ENCODE measurements around the gene C17orf58.
"Not testable (repeated sequence)": the region's sequence is repeated elsewhere in the genome, so short reads cannot be mapped to it uniquely, and the experiment has no call there.

The C17orf58 gene

DNA sequence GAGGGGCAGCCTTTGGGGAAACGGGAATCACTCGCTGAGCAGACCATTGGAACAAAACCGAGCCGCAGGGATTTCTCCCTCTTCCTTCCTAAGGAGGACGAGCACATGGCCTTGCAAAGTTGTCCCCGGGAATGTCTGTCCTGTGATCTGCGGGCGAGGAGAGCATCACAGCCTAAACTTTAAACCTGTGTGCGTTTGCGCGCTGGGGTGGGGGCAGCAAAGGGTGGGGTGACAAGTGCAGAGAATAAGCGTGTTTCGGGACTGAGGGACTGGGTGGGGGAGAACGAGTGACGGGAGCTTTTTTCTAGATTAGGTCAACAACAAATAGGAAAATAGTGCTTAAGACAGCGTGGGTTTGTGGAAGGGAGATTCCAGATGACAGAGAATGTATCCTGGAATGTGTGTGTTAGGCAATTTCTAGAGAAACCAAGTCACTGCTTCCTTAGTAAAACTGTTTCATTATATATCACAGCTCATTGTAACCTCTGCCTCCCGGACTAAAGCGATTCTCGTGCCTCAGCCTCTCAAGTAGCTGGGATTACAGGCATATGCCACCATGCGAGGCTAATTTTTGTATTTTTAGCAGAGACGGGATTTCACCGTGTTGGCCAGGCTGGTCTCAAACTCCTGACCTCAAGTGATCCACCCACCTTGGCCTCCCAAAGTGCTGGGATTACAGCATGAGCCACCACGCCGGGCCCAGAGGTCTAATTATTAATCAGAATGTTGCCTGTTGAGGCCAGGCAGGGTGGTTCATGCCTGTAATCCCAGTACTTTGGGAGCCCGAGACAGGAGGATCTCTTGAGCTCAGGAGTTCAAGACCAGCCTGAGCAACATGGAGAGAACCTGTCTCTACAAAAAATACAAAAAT, at the start of gene C17orf58:
TSS of gene C17orf58 (minus strand) at position 169 of the 871 bp plus-strand sequence. CDS start 271 bp downstream, outside the sequence.
- DNase-seq (ENCODE audit: low spot score), result not testable (repeated sequence)

DNA sequence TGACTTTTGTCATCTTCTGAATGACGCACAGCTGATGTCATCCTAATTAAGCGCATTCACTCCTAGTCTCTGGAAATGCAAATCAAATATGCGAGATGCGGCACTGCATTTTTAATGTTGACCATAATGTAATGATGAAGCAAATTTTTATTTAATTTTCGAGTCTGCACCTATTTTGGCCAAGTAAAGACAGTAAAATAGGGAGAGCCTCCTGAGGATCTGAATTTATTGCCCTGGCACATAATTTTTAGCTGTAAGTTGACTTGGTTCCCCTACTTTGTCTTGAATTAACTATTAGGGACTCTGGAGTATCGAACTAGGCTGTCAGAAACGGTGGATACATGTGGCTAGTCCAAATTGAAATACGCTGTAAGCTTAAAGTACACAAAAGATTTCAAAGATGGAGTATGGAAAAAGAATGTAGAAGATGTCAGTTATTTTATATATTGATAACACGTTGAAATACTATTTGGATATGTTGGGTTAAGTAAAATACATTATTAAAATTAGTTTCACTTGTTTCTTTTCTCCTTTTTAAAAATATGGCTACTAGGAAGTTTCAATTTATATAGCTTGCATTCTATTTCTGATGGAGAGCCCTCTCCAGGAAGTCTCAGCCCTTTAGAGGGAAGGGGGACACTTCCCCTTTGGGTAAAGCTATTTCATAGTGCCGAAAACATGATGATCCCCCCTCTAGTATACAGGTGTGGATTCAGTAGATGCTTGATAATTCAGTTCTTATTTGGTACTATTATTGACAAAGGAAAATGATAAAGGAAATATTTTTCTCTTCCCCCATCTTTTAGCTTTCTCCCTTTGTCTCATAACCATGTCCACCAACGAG, 40.3 kb upstream of the C17orf58 start:
- no peak for DNase-seq (ENCODE audit: low spot score)

DNA sequence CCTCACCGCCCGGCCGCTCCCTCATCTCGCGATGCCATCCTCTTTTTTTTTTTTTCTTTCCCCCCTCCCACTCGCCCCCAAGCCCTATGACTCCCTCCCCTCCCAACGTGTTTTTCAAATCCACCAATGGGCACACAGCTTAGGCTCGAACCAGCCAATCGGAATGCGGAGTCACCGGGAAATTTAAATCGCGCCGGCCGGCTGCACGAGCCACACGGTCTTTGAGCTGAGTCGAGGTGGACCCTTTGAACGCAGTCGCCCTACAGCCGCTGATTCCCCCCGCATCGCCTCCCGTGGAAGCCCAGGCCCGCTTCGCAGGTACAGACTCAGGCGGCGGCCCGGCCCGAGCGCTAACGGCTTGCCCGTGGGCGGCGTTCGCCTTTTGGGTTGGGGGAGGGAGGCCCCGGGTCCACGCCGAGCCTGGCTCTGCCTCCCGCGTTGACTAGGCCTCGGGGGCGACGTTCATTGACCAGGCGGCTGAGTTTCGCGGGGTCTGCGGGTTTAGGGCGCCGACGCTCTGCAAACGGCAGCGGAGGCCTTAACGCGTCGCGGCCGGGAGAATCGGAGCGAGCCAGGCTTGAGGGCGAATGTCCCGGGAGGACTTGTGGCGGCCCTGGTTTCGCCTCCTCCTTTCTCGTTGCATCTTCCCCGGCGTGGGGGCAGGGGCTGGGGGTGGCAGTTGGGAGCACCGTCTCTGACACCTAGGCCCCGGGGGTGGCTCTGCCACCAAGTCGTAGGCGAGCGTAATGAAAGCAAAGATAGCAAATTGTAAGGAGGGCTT, 39.4 kb upstream of the C17orf58 start, which contains the start of gene KPNA2:
TSS of gene KPNA2 (plus strand) at position 213 of the 781 bp plus-strand sequence. CDS start 1,398 bp downstream, outside the sequence.
- DNase-seq (ENCODE audit: low spot score), result peak; percentile 99

DNA sequence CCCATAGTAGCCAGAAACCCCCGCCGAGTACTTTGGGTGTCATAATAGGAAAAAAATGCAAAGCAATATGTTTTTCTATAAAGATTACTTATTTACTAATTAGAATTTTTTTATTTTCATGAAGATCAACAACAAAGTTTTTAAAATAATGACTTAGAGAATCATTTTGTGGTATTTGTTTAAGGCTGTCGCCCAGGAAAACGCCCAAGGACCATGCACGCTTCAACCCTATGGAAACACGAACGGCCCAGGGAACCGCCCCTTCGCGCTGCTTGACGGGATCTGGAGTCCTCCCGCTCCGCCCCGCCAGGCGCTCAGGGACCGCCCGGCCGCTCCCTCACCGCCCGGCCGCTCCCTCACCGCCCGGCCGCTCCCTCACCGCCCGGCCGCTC, 38.9 kb upstream of the C17orf58 start:
- no peak for DNase-seq (ENCODE audit: low spot score)

DNA sequence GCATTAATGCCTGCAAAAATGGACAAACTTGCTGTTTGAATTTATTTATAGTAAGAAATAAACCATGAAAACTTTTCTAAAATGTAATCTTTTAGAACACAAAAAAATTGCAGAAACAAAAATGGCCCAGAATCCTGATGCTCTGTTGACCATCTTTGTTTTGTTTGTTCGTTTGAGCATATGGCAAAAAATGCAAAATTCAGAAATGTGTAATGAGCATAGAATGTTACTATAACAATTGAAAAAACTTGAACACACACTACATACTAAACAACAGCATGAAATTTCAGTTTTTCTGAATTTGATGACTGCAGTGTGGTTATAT, 38.1 kb upstream of the C17orf58 start:
- DNase-seq (ENCODE audit: low spot score), result no peak

DNA sequence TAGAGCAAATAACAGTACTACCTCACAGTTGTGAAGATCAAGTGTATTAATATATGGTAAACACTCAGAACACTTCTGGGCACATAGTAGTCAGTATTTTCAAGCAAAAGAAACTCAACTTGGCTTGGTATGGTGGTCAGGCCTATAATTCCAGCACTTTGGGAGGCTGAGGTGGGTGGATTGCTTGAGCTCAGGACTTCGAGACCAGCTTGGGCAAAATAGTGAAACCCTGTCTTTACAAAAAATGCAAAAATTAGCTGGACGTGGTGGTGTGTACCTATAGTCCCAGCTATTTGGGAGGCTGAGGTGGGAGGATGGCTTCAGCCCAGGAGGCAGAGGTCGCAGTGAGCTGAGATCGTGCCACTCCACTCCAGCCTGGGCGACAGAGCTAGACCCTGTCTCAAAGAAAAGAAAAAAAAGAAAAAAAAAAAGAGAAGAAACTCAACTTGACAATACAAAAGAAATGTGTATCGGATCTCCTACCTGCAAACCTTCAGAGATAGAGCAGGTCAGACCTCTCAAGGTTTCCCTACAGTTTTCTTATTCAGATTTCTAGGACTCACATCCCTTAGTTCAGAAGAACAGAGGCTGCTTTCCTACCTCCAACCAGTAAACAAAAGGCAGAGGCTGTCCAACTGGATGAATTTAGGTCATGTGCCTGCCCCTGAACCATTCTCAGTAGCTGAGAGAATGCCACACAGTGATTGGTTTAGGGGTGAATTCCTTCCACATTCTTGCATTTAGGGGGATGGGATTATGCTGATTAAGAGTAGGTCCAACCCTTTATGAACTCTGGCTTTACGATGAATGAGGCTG, 37.6 kb upstream of the C17orf58 start:
- DNase-seq (ENCODE audit: low spot score), result peak; percentile 47

DNA sequence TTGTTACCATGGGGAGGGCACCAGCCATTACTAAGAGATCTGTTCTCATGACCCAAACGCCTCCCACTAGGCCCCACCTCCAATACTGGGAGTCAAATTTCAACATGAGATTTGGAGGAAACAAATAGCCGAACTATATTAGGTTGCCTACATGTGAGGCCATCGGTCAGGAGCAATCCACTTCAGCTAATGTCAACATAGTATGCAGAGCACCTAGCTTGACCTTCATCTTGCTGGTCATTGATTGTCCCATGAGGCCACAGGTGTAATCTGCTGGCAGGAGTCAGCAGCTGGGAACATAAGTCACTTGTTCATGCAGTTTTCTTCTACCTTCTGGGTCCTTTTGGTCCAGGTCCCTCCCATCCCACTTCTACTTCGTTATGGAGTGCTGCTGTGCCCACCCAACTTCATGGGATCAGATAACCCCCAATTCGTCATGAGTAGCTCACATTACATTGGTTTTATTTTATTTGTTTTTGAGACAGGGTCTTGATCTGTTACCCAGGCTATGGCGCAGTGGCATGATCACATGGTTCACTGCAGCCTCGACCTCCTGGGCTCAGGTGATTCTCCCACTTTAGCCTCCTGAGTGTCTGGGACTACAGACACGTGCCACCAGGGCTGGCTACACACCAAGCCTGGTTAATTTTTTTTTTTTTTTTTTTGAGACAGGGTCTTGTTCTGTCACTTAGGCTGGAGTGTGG, 33.4 kb upstream of the C17orf58 start:
- DNase-seq (ENCODE audit: low spot score), result no peak

DNA sequence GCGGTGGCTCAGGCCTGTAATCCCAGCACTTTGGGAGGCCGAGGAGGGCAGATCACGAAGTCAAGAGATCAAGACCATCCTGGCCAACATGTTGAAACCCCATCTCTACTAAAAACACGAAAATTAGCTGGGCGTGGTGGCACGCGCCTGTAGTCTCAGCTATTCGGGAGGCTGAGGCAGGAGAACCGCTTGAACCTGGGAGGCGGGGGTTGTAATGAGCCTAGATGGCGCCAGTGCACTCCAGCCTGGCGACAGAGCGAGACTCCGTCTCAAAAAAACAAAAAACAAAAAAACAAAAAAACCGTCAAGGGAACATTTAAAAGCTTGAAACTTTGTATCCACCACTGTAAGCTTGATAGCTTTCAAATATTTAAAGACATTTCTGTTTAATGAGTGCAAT, 26.3 kb upstream of the C17orf58 start:
- DNase-seq (ENCODE audit: low spot score), result not testable (repeated sequence)

DNA sequence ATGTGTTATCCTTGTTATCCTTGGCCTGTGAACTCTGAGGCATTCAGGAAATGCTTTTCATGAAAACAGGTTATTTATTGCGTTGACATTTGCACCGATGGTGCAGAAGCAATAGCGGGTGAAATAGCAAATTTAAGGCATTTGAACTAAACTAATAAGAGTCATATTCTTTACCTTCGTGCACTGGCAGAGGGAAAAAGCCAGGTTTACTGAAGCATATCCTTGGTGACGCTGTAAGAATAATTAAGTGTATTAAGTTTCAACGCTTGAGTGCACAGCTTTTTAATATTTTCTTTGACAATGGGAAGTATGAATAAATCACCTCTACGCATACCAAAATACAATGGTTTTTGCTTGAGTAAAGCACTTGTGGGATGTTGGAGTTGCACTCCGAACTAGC, 25.7 kb upstream of the C17orf58 start:
- no peak for DNase-seq (ENCODE audit: low spot score)

DNA sequence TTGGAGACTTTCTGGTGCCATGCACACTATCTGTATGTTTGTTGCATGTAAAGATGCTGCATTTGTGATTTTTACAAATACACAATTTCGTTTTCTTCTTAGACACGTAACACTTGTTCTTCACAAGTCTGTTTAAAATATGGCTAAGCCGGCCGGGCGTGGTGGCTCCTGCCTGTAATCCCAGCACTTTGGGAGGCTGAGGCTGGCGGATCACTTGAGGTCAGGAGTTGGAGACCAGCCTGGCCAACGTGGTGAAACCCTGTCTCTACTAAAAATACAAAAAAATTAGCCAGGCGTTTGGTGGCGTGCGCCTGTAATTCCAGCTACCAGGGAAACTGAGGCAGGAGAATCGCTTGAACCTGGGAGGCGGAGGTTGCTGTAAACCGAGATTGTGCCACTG, 24.5 kb upstream of the C17orf58 start:
- DNase-seq (ENCODE audit: low spot score), result not testable (repeated sequence)

DNA sequence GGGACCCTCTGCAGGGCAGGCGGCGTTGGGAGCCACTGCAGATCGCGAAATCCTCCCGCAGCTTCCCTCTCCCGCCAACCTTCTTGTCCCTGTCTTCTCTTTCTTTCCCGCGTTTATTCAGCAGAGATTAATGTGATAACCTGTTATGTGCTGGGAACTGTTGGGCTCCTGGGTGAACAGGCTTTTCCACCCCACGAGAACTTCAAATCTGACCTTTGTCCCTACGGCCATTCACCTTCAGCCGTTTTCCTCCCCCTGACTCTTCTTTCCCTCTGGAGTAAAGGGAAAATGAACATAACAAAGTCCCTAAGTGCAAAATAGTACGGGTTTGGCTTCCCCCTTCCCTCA, 24.1 kb upstream of the C17orf58 start:
- no peak for DNase-seq (ENCODE audit: low spot score)

DNA sequence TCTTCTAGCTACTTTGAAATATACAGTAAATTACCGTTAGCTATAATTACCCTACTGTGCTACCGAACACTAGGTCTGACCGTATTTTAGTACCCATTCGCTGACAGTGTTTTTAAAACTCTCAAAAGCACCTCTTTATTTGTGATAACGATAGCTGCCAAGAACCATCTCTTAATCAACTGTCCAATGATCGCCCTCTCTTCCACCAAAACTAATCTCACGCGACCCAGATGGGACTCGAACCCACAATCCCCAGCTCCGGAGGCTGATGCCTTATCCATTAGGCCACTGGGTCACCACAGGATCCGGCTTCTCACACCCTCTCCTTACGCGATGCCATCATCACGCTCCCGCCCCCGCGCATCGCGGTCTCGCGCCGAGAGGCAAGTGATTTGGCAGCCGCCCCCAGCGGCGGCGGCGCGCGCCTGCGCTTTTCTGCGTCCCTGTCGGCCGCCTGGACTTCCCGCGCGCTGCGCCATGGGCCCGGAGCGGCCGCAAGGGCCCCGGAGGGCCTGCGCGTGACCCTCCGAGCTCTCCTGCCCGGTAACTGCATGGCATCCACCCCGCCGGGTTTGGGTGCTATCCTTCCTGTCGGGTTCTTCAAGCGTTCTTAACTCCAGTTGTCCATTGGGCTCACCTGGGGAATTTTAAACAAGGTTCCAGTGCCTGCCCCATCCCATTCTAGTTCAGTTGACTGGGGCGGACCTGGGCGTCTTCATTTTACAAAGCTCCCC, 23.6 kb upstream of the C17orf58 start:
- DNase-seq (ENCODE audit: low spot score), result peak; percentile 97

DNA sequence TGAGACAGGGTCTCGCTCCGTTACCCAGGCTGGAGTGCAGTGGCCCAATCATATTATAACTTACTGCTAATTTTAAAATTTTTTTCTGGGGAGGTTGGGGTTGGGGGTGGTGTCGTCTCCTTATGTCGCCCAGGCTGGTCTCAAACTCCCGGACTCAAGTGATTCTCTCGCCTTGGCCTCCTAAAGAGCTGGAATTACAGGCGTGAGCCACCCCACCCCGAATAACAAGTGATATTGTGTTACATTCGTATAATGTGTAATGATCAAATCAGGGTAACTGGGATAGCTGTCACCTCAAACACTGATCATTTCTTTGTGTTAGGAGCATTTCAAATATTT, 23.0 kb upstream of the C17orf58 start:
- DNase-seq (ENCODE audit: low spot score), result no peak

DNA sequence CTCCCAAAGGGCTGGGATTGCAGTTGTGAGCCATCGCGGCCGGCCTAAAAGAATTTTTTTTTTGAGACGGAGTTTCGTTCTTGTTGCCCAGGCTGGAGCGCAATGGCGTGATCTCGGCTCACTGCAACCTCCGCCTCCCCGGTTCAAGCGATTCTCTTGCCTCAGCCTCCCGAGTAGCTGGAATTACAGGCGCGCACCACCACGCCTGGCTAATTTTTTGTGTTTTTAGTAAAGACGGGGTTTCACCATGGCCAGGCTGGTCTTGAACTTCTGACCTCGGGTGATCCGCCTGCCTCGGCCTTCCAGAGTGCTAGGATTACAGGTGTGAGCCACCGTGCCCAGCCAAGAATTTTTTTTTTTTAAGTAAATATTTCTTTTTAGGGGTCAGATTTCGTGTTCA, 22.2 kb upstream of the C17orf58 start:
- DNase-seq (ENCODE audit: low spot score), result not testable (repeated sequence)

DNA sequence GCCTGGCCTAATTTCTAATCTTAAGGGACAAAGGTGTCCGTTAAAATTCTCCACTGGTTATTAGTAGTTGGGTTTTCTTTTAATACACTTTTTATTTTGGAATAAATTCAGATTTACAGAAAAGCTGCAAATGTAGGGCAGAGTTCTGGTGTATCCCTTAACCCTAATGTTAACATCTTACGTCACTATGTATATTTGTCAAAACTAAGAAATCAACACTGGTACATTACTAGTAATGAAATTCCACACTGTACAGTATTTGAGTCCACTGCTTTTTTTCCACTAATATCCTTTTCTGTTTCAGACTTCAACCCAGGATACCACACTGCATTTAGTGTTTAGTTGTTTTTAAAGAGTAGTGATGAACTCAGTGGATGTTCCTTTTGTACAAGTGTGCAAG, 20.6 kb upstream of the C17orf58 start:
- DNase-seq (ENCODE audit: low spot score), result no peak

DNA sequence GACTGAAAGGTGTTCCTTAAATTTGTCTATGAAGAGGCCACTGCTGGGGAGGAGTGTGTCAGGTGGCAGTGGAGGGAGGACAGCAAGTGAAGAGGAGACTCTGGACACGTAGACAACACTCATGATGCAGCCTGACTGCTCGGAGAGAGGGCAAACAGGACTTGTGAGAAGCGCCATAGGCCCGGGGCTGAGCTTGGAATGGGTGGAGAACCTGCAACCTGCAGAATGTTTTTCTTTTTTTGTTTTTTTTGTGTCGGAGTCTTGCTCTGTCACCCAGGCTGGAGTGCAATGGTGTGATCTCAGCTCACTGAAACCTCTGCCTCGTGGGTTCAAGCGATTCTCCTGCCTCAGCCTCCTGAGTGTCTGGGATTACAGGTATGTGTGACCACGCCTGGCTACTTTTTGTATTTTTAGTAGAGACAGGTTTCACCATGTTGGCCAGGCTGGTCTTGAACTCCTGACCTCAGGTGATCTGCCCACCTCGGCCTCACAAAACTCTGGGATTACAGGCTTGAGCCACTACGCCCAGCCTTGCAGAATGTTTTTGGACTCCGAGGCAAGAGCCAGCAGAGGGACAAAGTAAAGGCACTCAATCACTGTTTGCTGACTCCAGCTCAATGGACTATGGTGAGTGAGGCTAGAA, 18.9 kb upstream of the C17orf58 start:
- DNase-seq (ENCODE audit: low spot score), result no peak

DNA sequence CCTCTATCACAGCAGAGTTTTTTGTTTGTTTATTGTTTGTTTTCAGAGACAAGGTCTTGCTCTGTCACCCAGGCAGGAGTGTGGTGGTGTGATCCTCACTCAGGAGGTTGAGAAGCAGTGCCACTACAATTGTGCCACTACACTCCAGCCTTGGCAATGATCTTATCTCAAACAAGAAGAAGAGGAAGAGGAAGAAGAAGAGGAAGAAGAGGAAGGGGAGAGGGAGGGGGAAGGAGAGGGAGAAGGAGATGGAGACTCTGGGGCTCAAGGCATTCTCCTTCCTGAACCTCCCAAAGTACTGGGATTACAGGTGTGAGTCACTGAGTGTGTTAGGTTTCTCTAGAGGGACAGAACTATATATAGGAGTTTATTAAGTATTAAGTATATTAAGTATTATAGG, 17.1 kb upstream of the C17orf58 start:
- no peak for DNase-seq (ENCODE audit: low spot score)

DNA sequence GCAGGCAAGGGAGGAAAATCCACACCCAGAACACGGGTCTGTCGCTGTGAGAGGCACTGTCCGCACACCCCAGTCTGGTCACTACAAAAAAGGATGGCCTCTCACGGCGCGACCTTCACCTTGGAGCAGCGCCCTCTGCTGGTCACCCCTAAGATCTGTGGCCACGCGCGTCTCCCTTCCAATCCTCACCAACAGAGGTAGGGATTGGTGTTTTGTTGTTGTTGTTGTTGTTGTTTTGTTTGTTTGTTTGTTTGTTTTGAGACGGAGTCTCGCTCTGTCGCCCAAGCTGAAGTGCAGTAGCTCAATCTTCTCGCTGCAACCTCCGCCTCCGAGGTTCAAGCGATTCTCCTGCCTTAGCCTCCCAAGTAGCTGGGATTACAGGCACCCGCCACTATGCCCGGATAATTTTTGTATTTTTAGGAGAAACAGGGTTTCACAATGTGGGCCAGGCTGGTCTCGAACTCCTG, 15.0 kb upstream of the C17orf58 start:
- peak; percentile 45 for DNase-seq (ENCODE audit: low spot score)

DNA sequence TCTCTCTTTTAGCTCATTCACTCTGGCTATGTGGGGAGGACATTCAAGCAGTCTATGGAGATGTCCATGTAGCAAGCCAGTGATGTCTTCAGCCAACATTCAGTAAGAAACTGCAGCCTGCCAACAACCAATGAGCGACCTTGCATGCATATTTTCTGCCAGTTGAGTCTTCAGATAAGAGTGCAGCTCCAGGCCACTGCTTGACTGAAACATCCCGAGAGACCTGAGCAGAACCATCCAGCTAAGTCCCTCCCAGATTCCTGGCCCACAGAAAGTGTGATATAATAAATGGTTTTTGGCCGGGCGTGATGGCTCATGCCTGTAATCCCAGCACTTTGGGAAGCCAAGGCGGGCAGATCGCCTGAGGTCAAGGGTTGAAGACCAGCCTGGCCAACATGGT, 10.5 kb upstream of the C17orf58 start:
- DNase-seq (ENCODE audit: low spot score), result no peak

DNA sequence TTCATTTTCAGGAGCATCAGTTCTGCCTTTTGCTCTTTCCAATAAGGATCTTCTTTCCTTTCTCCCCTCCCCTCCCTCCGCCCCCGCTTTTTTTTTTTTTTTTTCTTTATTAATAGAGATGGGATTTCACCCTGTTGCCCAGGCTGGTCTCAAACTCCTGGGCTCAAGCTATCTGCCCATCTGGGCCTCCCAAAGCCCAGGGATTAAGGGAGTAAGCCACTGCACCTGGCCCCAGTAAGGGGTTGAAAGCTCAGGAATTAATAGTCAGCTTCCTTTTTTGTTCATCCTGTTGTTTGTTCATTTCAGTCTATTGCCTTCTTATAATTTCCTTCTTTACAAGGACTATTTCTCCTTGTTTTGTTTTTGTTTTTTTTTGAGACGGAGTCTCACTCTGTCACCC, 7.9 kb upstream of the C17orf58 start:
- DNase-seq (ENCODE audit: low spot score), result no peak

Measured in AG08395 (cell line).